Activated T-cell treated with anti-CD3 and anti-CD28 coated beads for 24 hours (primary cell): ENCODE measurements around the gene BRF1.

Experiments used
- DNase-seq: peaks from one replicate; pipeline ENCODE4 v3.0.0-alpha.2; 2020; ENCODE audit warnings: low read depth

The BRF1 gene

GRCh38 chr14:105173901-105174894 lies 126.6 kb downstream of the BRF1 start:
- DNase-seq, result no peak

- no peak for DNase-seq
Measured at GRCh38 chr14:105173145-105173544, 127.7 kb downstream of the BRF1 start.

- DNase-seq, result no peak
Measured at GRCh38 chr14:105172476-105172875, 128.3 kb downstream of the BRF1 start.

GRCh38 chr14:105171004-105171673 lies 129.7 kb downstream of the BRF1 start:
- no peak for DNase-seq

GRCh38 chr14:105169776-105170655 lies 130.8 kb downstream of the BRF1 start:
- no peak for DNase-seq

GRCh38 chr14:105168979-105169507 lies 131.8 kb downstream of the BRF1 start:
- no peak for DNase-seq

GRCh38 chr14:105168496-105168978 lies 132.3 kb downstream of the BRF1 start, which contains the start of gene JAG2:
JAG2 (minus strand) TSS chr14:105168776; CDS start chr14:105168420, 356 bp downstream.
- peak; percentile 42 for DNase-seq

GRCh38 chr14:105168093-105168420 lies 132.7 kb downstream of the BRF1 start:
- DNase-seq, result no peak

- DNase-seq, result no peak
Measured at GRCh38 chr14:105167303-105168092, 133.3 kb downstream of the BRF1 start.

- DNase-seq, result no peak
Measured at GRCh38 chr14:105166571-105167302, 134.1 kb downstream of the BRF1 start.

- DNase-seq, result no peak
Measured at GRCh38 chr14:105165761-105166485, 134.9 kb downstream of the BRF1 start.

GRCh38 chr14:105165134-105165704 lies 135.6 kb downstream of the BRF1 start:
- no peak for DNase-seq

GRCh38 chr14:105163040-105163742 lies 137.6 kb downstream of the BRF1 start:
- no peak for DNase-seq

- no peak for DNase-seq
Measured at GRCh38 chr14:105162669-105162979, 138.2 kb downstream of the BRF1 start.

GRCh38 chr14:105161964-105162668 lies 138.7 kb downstream of the BRF1 start:
- DNase-seq, result no peak

GRCh38 chr14:105161309-105161708 lies 139.5 kb downstream of the BRF1 start:
- no peak for DNase-seq

GRCh38 chr14:105160776-105161175 lies 140.0 kb downstream of the BRF1 start:
- no peak for DNase-seq

- no peak for DNase-seq
Measured at GRCh38 chr14:105159344-105159743, 141.5 kb downstream of the BRF1 start.
